GM19455 (cell line): ENCODE measurements around the gene GALNTL6.
"Not testable (repeated sequence)": the region's sequence is repeated elsewhere in the genome, so short reads cannot be mapped to it uniquely, and the experiment has no call there.

Source experiments
- ATAC-seq: cut with Tn5 transposase; IDR thresholded peaks from one replicate; pipeline ENCODE4 v1.9.1; 2021; ENCODE audit not compliant: unreplicated experiment

Gene GALNTL6

DNA sequence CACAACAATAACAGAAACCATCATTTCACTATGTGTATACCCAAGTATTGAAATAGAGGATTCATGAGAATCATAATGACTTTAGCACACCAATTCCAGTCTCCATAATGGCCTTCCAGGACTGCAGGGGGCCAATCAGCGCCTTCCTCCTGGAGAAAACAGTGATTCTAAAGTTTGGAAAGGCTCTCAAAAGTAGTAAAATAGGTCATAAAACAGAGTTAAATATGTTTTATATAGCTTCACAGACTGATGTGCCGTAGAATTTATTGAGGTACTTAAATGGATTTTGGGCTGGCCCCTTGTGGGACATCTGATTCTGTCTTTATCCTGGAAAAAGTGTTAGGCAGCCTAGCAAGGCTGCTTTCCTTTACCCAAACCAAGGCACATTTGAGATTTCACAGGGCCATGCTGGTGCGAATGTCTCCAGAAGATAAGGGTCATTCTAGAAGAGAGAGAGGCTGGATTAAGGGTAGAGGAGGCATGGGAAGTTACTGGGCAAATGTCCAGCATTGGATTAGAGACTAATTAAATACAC is 543.9 kb downstream of the GALNTL6 start:
- no peak for ATAC-seq

- no peak for ATAC-seq
Observed at GRCh38 chr4:172362569-172362968, 549.4 kb downstream of the GALNTL6 start.

GRCh38 chr4:172369471-172369959 is 556.3 kb downstream of the GALNTL6 start:
- ATAC-seq, result no peak

- ATAC-seq, result no peak
Observed at GRCh38 chr4:172377486-172378140, 564.4 kb downstream of the GALNTL6 start.

- no peak for ATAC-seq
Observed at GRCh38 chr4:172379834-172380233, 566.6 kb downstream of the GALNTL6 start.

GRCh38 chr4:172390331-172390730 is 577.1 kb downstream of the GALNTL6 start:
- ATAC-seq, result no peak

DNA sequence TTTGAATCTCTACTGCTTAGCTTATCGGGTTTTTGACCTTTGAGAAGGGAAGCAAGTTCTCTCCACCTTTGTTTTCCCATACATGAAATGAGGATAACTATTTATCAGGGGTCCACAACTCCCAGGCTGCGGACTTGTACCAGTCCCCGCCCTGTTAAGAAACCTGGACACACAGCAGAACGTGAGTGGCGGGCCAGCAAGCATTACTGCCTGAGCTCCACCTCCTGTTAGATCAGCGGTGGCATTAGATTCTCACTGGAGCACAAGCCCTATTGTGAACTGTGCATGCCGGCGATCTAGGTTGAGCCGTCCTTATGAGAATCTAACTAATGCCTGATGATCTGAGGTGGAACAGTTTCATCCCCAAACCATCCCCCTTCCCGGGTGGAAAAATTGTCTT is 579.5 kb downstream of the GALNTL6 start:
- ATAC-seq, result no peak

DNA sequence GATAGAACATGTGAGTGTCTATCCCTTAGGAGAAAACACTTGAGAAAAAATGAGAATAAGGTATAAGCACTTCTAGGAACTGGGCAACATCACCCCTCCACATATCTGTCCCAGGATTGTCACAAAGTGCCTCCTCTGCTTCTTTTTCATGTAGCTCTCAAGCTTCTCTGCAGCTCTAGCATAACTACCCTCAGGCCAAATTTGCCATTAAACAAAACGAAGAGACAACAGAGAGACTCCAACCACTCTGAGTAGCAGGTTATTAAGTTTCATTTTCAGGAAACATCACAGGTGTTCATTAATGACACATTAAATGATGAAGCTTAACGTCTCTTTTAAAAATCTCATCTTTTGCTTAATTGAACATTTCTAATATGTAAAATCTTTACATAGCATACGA is 580.0 kb downstream of the GALNTL6 start:
- ATAC-seq, result no peak

- ATAC-seq, result no peak
Observed at GRCh38 chr4:172404676-172405075, 591.5 kb downstream of the GALNTL6 start.

- no peak for ATAC-seq
Observed at GRCh38 chr4:172410363-172410762, 597.2 kb downstream of the GALNTL6 start.

- ATAC-seq, result no peak
Observed at GRCh38 chr4:172411149-172411548, 597.9 kb downstream of the GALNTL6 start.

GRCh38 chr4:172412851-172413580 is 599.8 kb downstream of the GALNTL6 start:
- no peak for ATAC-seq

DNA sequence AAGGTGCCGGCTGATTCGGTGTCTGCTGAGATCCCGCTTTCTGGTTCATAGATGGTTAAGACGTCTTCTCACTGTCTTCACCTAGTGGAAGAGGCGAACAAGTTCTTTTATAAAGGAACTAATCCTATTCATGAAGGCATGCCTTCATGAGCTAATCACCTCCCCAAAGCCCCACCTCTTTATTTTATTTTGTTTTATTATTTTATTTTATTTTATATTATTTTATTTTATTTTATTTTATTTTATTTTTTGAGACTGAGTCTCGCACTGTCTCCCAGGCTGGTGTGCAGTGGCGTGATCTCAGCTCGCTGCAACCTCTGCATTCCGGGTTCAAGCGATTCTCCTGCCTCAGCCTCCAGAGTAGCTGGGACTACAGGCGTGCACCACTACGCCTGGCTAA is 615.8 kb downstream of the GALNTL6 start:
- not testable (repeated sequence) for ATAC-seq

DNA sequence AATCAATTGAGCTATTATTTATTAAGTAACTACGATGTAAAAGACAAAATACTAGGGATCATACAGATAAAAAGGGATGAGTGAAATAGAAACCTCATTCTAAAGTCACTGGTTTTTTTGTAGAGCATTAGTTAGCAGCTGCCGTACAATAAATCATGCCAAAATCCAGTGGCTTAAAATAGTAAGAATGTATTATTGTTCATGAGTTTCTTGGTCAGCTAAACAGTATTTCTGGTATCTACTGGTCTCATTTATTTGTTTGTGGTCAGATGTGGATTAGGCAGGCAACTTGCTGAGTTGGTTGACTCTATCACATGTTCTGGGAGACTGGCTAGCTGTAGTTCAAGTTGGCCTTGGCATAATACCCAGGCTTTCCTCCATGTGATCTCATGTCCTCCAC is 667.3 kb downstream of the GALNTL6 start:
- no peak for ATAC-seq

DNA sequence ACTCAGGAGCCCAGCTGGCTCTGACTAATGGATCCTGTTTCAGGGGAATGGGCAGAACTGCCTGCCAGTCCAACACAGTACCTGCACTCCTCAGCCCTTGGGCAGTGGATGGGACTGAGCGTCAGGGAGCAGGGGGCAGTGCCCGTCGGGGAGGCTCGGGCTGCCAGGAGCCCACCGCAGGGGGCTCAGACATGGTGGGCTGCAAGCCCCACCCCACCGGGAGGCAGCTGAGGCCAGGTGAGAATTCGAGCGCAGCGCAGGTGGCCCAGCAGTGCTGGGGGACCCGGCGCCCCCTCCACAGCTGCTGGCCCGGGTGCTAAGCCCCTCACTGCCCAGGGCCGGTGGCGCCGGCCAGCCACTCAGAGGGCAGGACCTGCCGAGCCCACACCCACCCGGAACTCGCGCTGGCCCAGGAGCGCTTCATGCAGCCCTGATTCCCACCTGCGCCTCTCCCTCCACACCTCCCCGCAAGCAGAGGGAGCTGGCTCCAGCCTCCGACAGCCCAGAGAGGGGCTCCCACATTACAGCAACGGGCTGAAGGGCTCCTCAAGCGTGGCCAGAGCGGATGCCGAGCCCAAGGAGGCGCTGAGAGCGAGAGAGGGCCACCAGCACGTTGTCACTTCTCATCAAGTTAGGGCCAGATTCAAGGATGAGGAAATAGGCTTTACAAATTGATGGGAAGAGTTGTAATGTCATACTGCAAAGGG is 668.8 kb downstream of the GALNTL6 start:
- ATAC-seq, result no peak

DNA sequence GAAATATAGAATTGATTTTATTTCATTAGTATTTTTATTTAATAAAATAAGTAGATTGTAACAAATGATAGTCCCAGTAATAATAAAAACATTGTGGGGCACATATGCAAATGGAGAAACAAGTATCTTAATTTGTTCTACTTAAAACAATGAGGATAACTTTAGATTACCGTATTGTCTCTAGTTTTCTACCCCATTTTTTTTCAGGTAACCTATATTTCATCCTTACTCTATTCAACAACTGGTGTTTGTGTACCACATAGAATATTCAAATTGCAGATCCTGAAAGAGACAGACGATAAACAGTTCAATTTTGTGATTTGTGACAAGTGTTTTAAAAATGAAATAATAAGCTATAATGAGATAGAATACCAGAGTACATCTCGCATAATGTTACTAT is 671.8 kb downstream of the GALNTL6 start:
- ATAC-seq, result no peak

- no peak for ATAC-seq
Observed at GRCh38 chr4:172486531-172486930, 673.3 kb downstream of the GALNTL6 start.

DNA sequence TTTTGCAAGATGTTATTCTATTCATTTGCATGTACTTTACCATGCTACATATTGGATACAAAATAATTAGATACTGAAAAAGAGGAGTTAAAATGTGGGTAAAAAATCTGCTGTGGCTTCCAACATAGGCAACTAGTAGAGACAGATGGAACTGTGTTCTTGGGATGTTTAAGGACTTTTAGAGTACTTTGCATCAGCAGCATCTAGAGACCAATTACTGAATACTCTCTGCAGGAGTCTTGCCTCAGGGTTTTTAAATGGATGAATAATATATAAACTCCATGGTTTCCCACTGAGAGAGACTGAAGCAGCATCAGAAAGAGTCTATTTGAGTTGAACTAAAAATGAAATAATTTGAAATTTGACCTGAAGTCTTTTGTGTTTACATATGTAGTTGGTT is 676.7 kb downstream of the GALNTL6 start:
- ATAC-seq, result no peak

GRCh38 chr4:172495769-172496168 is 682.6 kb downstream of the GALNTL6 start:
- no peak for ATAC-seq

GRCh38 chr4:172497321-172497720 is 684.1 kb downstream of the GALNTL6 start:
- ATAC-seq, result no peak

DNA sequence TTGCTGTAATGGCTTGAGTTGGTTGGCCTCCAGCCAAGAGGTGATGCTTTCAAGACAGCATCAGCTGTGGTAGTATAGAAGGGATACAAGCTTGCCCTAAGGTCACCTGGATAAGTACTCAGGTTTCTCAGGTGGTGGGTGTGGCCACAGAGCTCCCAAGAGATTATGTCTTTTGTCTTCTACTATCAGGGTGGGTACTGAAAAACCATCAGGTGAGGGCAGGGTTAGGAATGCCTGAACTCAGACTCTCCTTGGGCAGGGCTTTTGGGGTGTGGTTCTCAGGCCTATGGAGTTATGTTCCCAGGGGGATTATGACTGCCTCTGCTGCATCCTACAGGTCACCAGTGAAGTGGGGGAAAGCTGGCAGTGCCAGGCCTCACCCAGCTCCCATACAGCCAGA is 700.8 kb downstream of the GALNTL6 start:
- ATAC-seq, result no peak

- ATAC-seq, result no peak
Observed at GRCh38 chr4:172514801-172515200, 701.6 kb downstream of the GALNTL6 start.
